GM21390 (cell line): ENCODE results near the gene SUV39H2.
"Not testable (repeated sequence)": the region's sequence is repeated elsewhere in the genome, so short reads cannot be mapped to it uniquely, and the experiment has no call there.

Experiments used
- ATAC-seq: cut with Tn5 transposase; IDR thresholded peaks from one replicate; pipeline ENCODE4 v1.9.1; 2021; ENCODE audit not compliant: unreplicated experiment

SUV39H2 gene, protein sequence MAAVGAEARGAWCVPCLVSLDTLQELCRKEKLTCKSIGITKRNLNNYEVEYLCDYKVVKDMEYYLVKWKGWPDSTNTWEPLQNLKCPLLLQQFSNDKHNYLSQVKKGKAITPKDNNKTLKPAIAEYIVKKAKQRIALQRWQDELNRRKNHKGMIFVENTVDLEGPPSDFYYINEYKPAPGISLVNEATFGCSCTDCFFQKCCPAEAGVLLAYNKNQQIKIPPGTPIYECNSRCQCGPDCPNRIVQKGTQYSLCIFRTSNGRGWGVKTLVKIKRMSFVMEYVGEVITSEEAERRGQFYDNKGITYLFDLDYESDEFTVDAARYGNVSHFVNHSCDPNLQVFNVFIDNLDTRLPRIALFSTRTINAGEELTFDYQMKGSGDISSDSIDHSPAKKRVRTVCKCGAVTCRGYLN

DNA sequence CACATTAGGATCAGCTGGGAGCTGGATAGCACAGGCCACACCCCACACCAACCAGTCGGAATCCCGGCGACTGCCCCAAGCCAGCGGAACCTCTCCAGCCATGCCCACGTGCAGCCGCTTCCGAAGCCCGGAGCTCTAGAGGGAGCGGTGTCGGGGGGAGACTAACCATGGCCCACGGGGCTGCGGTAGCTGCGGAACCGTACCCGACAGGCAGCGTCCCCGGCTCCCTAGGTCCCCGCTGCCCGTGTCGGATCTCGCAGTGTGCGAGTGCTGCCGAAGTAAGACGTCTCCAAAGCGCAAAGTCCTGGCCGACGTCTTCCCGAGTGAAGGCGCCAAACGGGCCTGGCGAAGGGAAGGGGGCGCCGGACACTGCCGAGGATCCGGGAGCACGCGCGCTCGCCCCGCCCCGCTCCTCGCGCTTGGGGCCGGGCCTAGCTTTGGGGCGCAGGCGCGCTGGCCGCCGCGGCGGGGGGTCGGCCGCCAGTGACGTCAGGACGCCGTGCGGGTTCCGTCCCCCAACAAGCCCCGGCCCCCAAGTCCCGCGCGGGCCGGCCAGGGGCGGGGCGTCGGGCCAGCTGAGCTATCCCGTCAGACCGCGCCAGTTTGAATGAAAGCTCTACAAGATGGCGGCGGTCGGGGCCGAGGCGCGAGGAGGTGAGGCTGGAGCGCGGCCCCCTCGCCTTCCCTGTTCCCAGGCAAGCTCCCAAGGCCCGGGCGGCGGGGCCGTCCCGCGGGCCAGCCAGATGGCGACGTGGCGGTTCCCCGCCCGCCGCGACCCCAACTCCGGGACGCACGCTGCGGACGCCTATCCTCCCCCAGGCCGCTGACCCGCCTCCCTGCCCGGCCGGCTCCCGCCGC lies at the start of gene SUV39H2:
TSS of gene SUV39H2 (plus strand) at position 601 of the 858 bp plus-strand sequence. CDS start at position 624, 23 bp downstream.
- ATAC-seq: peak; percentile 89

DNA sequence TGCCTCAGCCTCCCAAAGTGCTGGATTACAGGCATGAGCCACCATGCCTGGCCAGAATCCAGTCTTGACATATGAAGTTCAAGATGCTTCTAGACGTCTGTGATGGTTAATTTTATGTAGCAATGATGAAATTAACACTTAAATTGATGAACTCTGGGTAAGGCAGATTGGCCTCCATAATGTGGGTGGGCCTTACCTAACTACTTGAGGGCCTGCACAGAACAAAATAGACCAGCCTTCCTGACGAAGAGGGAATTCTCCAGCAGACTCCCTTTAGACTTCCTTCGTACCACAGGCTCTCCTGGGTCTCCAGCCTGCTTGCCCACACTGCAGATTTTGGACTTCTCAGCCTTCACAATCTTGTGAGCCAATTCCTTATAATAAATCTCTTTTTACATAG lies 45.6 kb upstream of the SUV39H2 start:
- no peak for ATAC-seq

DNA sequence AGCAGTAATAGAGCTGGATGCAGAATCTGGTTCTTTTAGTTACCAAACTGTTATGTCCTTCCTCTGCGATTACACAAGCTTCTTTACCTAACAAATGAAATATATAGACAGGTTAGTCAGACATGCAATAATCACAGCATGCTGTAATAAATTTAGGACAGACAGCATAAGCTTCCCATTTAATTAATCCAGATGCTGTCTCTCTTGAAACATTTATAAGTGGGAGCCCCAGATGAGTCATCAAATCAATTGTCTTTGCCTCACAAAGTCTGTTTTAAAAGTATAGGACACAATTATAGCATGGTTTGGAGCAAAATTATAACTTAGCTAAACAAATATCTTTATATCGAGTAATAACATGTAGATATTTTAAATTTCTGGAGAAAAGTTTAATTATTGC lies 42.5 kb upstream of the SUV39H2 start:
- no peak for ATAC-seq

GRCh38 chr10:14837003-14837756 lies 41.5 kb upstream of the SUV39H2 start:
- no peak for ATAC-seq

DNA sequence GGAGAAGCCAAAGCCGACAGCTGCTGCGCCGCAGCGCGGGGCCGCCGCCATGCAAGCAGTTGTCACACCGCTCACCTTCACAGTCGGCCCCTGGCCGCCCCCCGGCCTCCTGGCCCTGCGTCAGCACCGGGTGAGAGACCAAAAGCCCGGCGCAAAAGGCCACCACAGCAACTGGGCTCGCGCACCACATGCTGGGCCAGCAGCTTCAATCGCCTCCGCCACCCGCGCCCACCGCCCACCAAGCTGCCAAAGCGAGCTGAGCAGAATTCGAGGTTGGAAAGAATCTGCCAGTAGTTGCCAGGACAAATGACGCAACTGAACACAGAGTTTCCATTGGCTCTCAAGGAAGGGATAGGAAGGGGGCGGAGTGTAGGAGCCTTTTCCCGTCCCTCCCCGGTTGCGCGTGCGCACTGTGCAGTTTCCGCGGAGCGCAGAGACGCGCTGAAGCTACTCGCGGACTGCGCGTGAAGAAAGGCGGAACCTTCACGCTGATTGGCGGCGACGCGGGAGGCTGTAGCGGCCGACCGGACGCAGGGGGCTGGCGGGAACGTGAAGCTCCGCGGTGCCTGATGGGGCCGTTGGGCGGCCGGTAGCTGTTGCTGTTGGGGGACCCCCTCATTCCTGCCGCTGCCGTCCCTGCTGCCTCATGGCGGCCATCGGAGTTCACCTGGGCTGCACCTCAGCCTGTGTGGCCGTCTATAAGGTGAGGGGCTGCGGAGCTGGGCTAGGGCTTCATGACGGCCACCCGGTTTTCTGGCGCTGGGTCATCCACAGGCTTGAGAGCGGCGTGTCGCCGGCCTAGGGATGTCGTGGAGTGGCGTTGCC lies 40.7 kb upstream of the SUV39H2 start, which contains the start of the genes CDNF, HSPA14 and MSANTD7:
TSS of gene CDNF (minus strand) at position 281 of the 825 bp plus-strand sequence. CDS start at position 190, 91 bp downstream.
TSS of gene HSPA14 (plus strand) at position 550 of the 825 bp plus-strand sequence. CDS start at position 647, 97 bp downstream.
TSS of gene MSANTD7 (plus strand) at position 550 of the 825 bp plus-strand sequence. CDS start 3,979 bp downstream, outside the sequence.
- ATAC-seq: peak; percentile 93

DNA sequence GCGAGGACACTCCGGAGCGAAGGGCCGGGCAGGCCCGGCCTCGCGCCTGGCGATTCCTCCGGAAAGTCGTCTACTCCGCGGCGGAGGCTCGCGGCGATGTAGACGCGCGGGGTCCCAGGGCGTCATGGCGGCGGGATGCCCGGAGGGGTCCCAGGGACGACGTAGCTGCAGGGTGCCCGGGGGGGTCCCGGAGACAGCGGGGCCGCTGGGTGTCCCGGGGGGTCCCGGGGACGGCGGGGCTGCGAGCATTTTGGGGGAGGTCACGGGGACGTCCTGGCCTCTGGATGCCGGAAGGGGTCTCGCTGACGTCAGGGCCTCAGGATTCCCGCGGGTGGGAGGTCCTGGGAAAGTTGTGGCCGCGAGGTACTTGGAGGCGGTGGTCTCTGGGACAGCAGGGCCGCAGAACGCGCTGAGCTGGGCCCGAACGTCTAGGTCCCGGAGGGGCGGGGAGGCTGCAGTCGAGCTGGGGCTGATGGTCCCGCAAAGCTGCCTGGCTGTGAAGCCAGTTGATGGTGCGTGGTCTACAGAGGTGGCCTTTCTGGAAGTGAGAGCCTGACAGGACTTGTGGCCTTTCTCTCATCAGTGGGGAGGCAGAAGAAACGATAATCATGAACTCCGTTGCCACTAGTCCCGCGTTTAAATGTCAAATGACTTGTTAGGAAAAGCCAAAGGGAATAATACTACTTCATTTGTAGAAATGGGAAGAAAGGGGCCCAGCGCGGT lies 39.9 kb upstream of the SUV39H2 start:
- ATAC-seq: peak; percentile 6

GRCh38 chr10:14839305-14839695 lies 39.4 kb upstream of the SUV39H2 start:
- no peak for ATAC-seq

GRCh38 chr10:14840178-14840577 lies 38.5 kb upstream of the SUV39H2 start:
- no peak for ATAC-seq

DNA sequence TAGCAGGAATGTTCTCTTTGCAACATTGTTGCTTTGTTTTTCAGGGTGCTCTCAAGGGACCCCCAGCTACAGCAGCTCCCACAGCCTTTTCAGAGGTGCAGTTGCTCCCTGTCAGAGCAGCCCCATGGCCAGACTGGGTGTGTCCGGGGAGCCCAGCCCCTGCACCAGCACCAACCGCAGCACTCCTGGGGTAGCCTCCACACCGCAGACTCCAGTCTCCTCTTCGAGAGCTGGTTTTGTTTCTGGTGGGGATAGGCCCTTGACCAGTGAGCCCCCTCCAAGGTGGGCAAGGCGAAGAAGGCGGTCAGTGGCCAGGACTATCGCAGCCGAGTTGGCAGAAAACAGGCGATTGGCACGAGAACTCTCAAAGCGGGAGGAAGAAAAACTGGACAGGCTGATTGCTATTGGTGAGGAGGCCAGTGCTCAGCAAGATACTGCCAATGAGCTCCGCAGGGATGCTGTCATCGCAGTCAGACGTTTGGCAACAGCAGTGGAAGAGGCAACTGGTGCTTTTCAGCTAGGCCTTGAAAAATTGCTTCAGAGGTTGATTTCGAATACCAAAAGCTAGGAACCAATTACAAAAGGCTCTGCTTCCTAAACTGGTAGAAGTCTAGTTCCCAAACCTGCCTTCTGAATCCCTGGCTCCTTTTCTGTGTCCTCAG lies 35.2 kb upstream of the SUV39H2 start:
- no peak for ATAC-seq

DNA sequence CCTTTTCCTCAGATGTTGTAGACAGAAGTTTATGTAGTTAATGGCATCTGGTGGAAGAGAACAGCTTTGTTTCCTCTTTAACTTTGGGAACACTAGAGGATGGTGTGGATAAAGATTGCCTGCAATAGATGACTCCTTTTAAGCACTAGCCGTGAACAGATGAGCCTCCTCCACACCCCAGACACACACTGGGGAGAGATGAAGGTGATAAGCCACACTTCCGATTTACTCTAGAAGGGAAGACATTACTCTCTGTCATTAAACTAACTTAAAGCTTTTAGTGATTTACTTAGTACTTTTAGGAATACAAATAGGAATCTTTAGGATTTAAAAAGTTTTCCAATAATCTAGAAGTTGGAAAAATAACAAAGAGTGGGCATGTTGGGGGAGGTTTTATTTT lies 33.7 kb upstream of the SUV39H2 start:
- ATAC-seq: no peak

DNA sequence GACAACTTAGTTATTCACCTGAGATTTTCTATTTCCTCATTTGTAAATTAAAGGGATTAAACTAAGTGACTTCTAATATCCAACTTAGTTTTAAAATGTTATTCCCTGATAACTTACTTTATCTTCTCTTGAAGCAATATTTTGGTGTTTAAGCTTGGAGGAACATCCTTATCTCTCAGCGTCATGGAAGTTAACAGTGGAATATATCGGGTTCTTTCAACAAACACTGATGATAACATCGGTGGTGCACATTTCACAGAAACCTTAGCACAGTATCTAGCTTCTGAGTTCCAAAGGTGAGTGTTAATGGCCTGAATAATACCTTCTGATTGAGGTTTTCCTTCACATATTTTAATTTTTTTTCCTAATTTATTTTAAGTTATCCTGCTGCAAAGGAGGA lies 26.4 kb upstream of the SUV39H2 start:
- ATAC-seq: no peak

- ATAC-seq: no peak
These were observed 23.2 kb upstream of the SUV39H2 start for GRCh38 chr10:14855453-14855852.

- no peak for ATAC-seq
These were observed 20.2 kb upstream of the SUV39H2 start for GRCh38 chr10:14858338-14858960.

DNA sequence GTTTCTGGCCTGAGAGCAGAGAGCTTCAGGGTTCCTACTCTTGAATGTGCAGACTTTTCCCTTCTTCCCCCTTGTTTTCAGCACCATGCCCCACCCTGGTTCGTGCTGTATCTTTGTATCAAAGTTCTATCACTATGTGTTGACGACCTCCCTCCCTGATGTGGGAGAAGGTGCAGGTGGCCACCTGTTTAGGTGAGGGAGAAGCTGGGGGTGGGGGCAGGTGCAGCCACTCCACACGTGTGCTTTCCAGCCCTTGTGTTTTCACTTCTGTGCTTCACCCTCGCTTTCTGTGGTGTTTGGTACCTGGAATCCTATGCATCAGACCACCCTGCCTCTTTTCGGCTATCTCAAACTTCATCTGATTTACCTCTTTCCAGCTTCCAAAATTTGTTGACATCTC lies 19.6 kb upstream of the SUV39H2 start:
- no peak for ATAC-seq

GRCh38 chr10:14859775-14860174 lies 18.9 kb upstream of the SUV39H2 start:
- no peak for ATAC-seq

GRCh38 chr10:14860791-14861190 lies 17.9 kb upstream of the SUV39H2 start:
- no peak for ATAC-seq

- not testable (repeated sequence) for ATAC-seq
These were observed 14.2 kb upstream of the SUV39H2 start for GRCh38 chr10:14864466-14864865.

DNA sequence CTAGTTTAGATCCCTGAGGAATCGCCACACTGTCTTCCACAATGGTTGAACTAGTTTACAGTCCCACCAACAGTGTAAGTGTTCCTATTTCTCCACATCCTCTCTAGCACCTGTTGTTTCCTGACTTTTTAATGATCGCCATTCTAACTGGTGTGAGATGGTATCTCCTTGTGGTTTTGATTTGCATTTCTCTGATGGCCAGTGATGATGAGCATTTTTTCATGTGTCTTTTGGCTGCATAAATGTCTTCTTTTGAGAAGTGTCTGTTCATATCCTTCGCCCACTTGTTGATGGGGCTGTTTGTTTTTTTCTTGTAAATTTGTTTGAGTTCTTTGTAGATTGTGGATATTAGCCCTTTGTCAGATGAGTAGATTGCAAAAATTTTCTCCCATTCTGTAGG lies 13.8 kb upstream of the SUV39H2 start:
- ATAC-seq: not testable (repeated sequence)
